HepG2 (cell line): ENCODE results near the gene CDC42EP1. TPM values are rescaled to one million over a fixed set of nuclear protein-coding genes. Genes with fewer than 3 reads are reported as not detected.

ENCODE experiments used
- ADNP ChIP-seq: sonication (generic); formaldehyde crosslinking; IDR thresholded peaks from 2 replicates; pipeline ENCODE4 v1.4.0; 2020; ENCODE audit warnings: missing genetic modification reagents
- DMAP1 ChIP-seq: IDR thresholded peaks from 2 replicates; pipeline ENCODE4 v1.6.1; 2016
- ELF3 ChIP-seq: IDR thresholded peaks from 2 replicates; pipeline ENCODE4 v1.6.1; 2016; ENCODE audit warnings: missing genetic modification reagents, missing compliant biosample characterization
- FOXC1 ChIP-seq: sonication (generic); formaldehyde crosslinking; IDR thresholded peaks from 2 replicates; pipeline ENCODE4 v1.8.0; 2022; ENCODE audit warnings: mild to moderate bottlenecking, missing genetic modification reagents, borderline replicate concordance
- FOXJ3 ChIP-seq: sonication (generic); formaldehyde crosslinking; IDR thresholded peaks from 2 replicates; pipeline ENCODE4 v1.4.0; 2020; ENCODE audit warnings: missing genetic modification reagents, mild to moderate bottlenecking, borderline replicate concordance
- HNF4A ChIP-seq: sonication (generic); formaldehyde crosslinking; IDR thresholded peaks from 2 replicates; pipeline ENCODE4 v1.4.0; 2020; ENCODE audit warnings: missing genetic modification reagents
- HNRNPUL1 ChIP-seq: fragments of 200-400 bp; formaldehyde crosslinking; IDR thresholded peaks from 2 replicates; pipeline ENCODE4 v1.6.1; 2017; ENCODE audit warnings: low read depth, mild to moderate bottlenecking, low read length, moderate library complexity
- KDM1A ChIP-seq: IDR thresholded peaks from 2 replicates; pipeline ENCODE4 v1.6.1; 2016; ENCODE audit warnings: missing compliant biosample characterization
- KLF12 ChIP-seq: sonication (generic); formaldehyde crosslinking; IDR thresholded peaks from 2 replicates; pipeline ENCODE4 v1.4.0; 2020; ENCODE audit warnings: missing genetic modification reagents, borderline replicate concordance
- MTA3 ChIP-seq: sonication (generic); formaldehyde crosslinking; IDR thresholded peaks from 2 replicates; pipeline ENCODE4 v1.4.0; 2020; ENCODE audit warnings: missing genetic modification reagents
- MYNN ChIP-seq: sonication (generic); formaldehyde crosslinking; IDR thresholded peaks from 2 replicates; pipeline ENCODE4 v1.4.0; 2020; ENCODE audit warnings: mild to moderate bottlenecking, low read depth, missing genetic modification reagents
- PHF20 ChIP-seq: sonication (generic); formaldehyde crosslinking; IDR thresholded peaks from 2 replicates; pipeline ENCODE4 v1.5.0; 2020; ENCODE audit warnings: mild to moderate bottlenecking, missing genetic modification reagents
- PITX1 ChIP-seq: sonication (generic); formaldehyde crosslinking; IDR thresholded peaks from 2 replicates; pipeline ENCODE4 v1.5.1; 2020; ENCODE audit warnings: mild to moderate bottlenecking, missing genetic modification reagents
- PPARG ChIP-seq: conservative IDR thresholded peaks from 2 replicates; pipeline ENCODE4 v1.6.1; 2016; ENCODE audit warnings: missing biosample characterization, missing genetic modification reagents
- SIX4 ChIP-seq: sonication (generic); formaldehyde crosslinking; IDR thresholded peaks from 2 replicates; pipeline ENCODE4 v1.4.0; 2020; ENCODE audit warnings: missing genetic modification reagents
- TARDBP ChIP-seq: sonication (generic); formaldehyde crosslinking; IDR thresholded peaks from 2 replicates; pipeline ENCODE4 v1.8.0; 2022; ENCODE audit warnings: mild to moderate bottlenecking, missing genetic modification reagents
- ZNF143 ChIP-seq: sonication (generic); formaldehyde crosslinking; IDR thresholded peaks from 2 replicates; pipeline ENCODE4 v1.4.0; 2020; ENCODE audit warnings: missing genetic modification reagents
- ZNF34 ChIP-seq: sonication (generic); formaldehyde crosslinking; IDR thresholded peaks from 2 replicates; pipeline ENCODE4 v1.4.0; 2020; ENCODE audit warnings: mild to moderate bottlenecking, missing genetic modification reagents, borderline replicate concordance
- ZNF382 ChIP-seq: sonication (generic); formaldehyde crosslinking; IDR thresholded peaks from 2 replicates; pipeline ENCODE4 v1.5.0; 2020; ENCODE audit warnings: missing genetic modification reagents, mild to moderate bottlenecking, borderline replicate concordance
- ZNF44 ChIP-seq: sonication (generic); formaldehyde crosslinking; IDR thresholded peaks from 2 replicates; pipeline ENCODE4 v1.5.1; 2020; ENCODE audit warnings: mild to moderate bottlenecking, missing genetic modification reagents
- ZNF607 ChIP-seq: sonication (generic); formaldehyde crosslinking; IDR thresholded peaks from 2 replicates; pipeline ENCODE4 v1.5.1; 2020; ENCODE audit warnings: missing genetic modification reagents, mild to moderate bottlenecking, borderline replicate concordance
- ZNF776 ChIP-seq: sonication (generic); formaldehyde crosslinking; IDR thresholded peaks from 2 replicates; pipeline ENCODE4 v1.4.0; 2020; ENCODE audit warnings: mild to moderate bottlenecking, missing genetic modification reagents
- polyA plus RNA-seq, 8 experiments: library from polyadenylated mRNA; depleted of rRNA in 3 of 8; stranded (reverse) in 7 of 8; unstranded in 1 of 8; fragments of >200 nt; fragmentation: Illumina TruSeq in 4 of 8; extraction: Trizol in 4 of 8; gene quantifications; 2 replicates each; pipeline versions ENCODE4 v1.2.1 to v1.2.3, GENCODE V29; 2011 to 2016; ENCODE audit warnings: low read depth in 4 of 8, missing spikeins in 1 of 8, mixed read lengths in 1 of 8; ENCODE audit not compliant: insufficient read depth in 1 of 8
- total RNA-seq, 5 experiments: library from RNA; depleted of rRNA; stranded (reverse); fragments of >200 nt; fragmentation: Illumina TruSeq; extraction: Trizol; gene quantifications; 2 replicates each; pipeline ENCODE4 v1.2.3, GENCODE V29; 2016; ENCODE audit warnings: low read depth in 1 of 5
- TF ChIP-seq, protein P1 (sequence below): IDR thresholded peaks from 2 replicates; pipeline ENCODE4 v1.6.1; 2016; ENCODE audit warnings: low read depth, control low read depth
- TF ChIP-seq, protein P2 (sequence below): IDR thresholded peaks from 2 replicates; pipeline ENCODE4 v1.6.1; 2016; ENCODE audit warnings: low read depth, borderline replicate concordance
- TF ChIP-seq, protein P3 (sequence below): sonication (generic); formaldehyde crosslinking; IDR thresholded peaks from 2 replicates; pipeline ENCODE4 v1.4.0; 2020; ENCODE audit warnings: mild to moderate bottlenecking, missing genetic modification reagents, borderline replicate concordance

CDC42EP1 gene
- total and polyA plus RNA-seq, 2 of the 13 experiments (the other 11 are each of a cell fraction or from before 2014, with no cell fraction given) = 17.1 to 29.5 TPM

DNA sequence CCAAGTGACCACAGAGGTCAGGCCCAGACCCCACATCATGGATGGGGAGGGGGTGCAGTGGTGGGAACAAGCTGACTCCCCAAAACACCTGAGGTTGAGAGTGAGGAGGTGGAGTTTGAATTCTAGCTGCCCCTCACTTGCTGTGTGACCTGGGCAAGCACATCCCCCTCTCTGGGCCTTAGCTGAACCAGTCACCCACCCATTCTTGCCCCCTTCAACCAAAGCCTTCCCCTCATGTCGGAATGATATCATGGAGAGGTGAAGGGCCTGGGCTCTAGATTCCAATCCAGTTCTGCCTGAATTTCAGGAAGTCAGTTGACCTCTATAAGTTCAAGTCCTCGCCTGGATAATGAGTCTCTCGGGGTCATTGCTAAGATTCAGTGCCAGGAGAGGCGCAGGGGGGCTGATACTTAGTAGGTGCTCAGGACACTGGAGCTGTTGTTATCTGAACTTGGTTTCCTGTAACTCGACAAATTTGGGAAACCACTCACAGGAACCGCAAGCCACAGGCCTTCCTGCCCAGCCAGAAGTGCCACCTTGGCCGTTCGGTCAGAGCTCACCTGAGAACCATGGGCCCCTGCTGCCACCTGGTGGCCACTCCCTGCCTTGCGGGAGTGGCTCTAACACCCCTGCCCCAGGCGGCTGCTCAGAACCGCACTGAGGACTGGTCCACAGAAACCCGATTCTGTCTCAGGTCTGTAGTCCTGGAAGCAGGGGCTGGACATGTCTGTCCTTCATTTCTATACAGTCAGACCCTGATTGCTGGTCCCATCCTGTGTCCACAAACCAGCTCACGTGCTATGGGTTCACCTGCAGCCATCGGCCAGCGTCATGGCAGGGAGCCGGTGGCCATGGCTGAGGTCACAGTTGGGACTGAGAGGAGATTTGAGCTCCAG is 6.9 kb downstream of the CDC42EP1 start (continued):
- TF ChIP-seq, protein P1, sequence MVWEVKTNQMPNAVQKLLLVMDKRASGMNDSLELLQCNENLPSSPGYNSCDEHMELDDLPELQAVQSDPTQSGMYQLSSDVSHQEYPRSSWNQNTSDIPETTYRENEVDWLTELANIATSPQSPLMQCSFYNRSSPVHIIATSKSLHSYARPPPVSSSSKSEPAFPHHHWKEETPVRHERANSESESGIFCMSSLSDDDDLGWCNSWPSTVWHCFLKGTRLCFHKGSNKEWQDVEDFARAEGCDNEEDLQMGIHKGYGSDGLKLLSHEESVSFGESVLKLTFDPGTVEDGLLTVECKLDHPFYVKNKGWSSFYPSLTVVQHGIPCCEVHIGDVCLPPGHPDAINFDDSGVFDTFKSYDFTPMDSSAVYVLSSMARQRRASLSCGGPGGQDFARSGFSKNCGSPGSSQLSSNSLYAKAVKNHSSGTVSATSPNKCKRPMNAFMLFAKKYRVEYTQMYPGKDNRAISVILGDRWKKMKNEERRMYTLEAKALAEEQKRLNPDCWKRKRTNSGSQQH = peak; percentile 70; the same call in 1 of the 2 replicates
- TF ChIP-seq MTA3 (CRISPR knock-in tag) (no peak), ZNF143 (no peak), PHF20 (CRISPR knock-in tag) (no peak), ZNF44 (CRISPR knock-in tag) (no peak), PPARG (CRISPR knock-in tag) (peak; percentile 64; the same call in 1 of the 2 replicates), ZNF607 (CRISPR knock-in tag) (no peak), PITX1 (CRISPR knock-in tag) (no peak), ADNP (CRISPR knock-in tag) (no peak), KLF12 (CRISPR knock-in tag) (no peak), FOXC1 (CRISPR knock-in tag) (no peak; the same call in 1 of the 2 replicates), HNF4A (CRISPR knock-in tag) (peak; percentile 13; the same call in 1 of the 2 replicates), ZNF382 (CRISPR knock-in tag) (no peak), FOXJ3 (CRISPR knock-in tag) (no peak), ZNF776 (CRISPR knock-in tag) (no peak), ELF3 (CRISPR knock-in tag) (peak; percentile 18; the same call in 1 of the 2 replicates), MYNN (no peak), ZNF34 (no peak), KDM1A (CRISPR knock-in tag) (no peak), DMAP1 (0 out of 2 replicates have a peak, but pooled peaks have one; percentile 28), TARDBP (CRISPR knock-in tag) (no peak), SIX4 (no peak), HNRNPUL1 (no peak)
- TF ChIP-seq, protein P2, sequence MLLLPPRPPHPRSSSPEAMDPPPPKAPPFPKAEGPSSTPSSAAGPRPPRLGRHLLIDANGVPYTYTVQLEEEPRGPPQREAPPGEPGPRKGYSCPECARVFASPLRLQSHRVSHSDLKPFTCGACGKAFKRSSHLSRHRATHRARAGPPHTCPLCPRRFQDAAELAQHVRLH = no peak
- TF ChIP-seq, protein P3, sequence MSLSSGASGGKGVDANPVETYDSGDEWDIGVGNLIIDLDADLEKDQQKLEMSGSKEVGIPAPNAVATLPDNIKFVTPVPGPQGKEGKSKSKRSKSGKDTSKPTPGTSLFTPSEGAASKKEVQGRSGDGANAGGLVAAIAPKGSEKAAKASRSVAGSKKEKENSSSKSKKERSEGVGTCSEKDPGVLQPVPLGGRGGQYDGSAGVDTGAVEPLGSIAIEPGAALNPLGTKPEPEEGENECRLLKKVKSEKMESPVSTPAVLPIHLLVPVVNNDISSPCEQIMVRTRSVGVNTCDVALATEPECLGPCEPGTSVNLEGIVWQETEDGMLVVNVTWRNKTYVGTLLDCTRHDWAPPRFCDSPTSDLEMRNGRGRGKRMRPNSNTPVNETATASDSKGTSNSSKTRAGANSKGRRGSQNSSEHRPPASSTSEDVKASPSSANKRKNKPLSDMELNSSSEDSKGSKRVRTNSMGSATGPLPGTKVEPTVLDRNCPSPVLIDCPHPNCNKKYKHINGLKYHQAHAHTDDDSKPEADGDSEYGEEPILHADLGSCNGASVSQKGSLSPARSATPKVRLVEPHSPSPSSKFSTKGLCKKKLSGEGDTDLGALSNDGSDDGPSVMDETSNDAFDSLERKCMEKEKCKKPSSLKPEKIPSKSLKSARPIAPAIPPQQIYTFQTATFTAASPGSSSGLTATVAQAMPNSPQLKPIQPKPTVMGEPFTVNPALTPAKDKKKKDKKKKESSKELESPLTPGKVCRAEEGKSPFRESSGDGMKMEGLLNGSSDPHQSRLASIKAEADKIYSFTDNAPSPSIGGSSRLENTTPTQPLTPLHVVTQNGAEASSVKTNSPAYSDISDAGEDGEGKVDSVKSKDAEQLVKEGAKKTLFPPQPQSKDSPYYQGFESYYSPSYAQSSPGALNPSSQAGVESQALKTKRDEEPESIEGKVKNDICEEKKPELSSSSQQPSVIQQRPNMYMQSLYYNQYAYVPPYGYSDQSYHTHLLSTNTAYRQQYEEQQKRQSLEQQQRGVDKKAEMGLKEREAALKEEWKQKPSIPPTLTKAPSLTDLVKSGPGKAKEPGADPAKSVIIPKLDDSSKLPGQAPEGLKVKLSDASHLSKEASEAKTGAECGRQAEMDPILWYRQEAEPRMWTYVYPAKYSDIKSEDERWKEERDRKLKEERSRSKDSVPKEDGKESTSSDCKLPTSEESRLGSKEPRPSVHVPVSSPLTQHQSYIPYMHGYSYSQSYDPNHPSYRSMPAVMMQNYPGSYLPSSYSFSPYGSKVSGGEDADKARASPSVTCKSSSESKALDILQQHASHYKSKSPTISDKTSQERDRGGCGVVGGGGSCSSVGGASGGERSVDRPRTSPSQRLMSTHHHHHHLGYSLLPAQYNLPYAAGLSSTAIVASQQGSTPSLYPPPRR (CRISPR knock-in tag) = no peak
